OCI-LY3 (cell line): ENCODE results near the gene SLC35F3.

ENCODE experiments used
- CTCF ChIP-seq: fragments of 200-600, 300-600 bp; sonication (generic); IDR thresholded peaks from 2 replicates; pipeline ENCODE4 v1.5.1; 2014; ENCODE audit warnings: antibody characterized with exemption, low read length, low read depth
- EZH2phosphoT487 ChIP-seq: fragments of 200-600 bp; shearing (Covaris generic); IDR thresholded peaks from 2 replicates; pipeline ENCODE4 v1.6.1; 2018; ENCODE audit warnings: antibody characterized with exemption, mixed run types, low read depth

- no peak for TF ChIP-seq CTCF
- TF ChIP-seq EZH2phosphoT487: no peak
These were observed 265.6 kb downstream of the SLC35F3 start for GRCh38 chr1:234170067-234170466.
